Measurements from ENCODE around the gene SCML1.

SCML1 gene

GRCh38 chrX:17737986-17738713, 857 bp downstream of the SCML1 start:
- peak overlapping the region; percentile 42 to 60 (median 48) for H3K4me3 ChIP-seq
- H3K27ac ChIP-seq = peak overlapping the region in 18 of 21 experiments; percentile 45 to 89 (median 66)

- Histone ChIP-seq H3K4me3 (peak overlapping the region; percentile 42 to 60 (median 48)), H3K27ac (peak overlapping the region in 5 of 21 experiments; percentile 57 to 86 (median 66))
These were observed 1.6 kb downstream of the SCML1 start for GRCh38 chrX:17738737-17739535.

DNA sequence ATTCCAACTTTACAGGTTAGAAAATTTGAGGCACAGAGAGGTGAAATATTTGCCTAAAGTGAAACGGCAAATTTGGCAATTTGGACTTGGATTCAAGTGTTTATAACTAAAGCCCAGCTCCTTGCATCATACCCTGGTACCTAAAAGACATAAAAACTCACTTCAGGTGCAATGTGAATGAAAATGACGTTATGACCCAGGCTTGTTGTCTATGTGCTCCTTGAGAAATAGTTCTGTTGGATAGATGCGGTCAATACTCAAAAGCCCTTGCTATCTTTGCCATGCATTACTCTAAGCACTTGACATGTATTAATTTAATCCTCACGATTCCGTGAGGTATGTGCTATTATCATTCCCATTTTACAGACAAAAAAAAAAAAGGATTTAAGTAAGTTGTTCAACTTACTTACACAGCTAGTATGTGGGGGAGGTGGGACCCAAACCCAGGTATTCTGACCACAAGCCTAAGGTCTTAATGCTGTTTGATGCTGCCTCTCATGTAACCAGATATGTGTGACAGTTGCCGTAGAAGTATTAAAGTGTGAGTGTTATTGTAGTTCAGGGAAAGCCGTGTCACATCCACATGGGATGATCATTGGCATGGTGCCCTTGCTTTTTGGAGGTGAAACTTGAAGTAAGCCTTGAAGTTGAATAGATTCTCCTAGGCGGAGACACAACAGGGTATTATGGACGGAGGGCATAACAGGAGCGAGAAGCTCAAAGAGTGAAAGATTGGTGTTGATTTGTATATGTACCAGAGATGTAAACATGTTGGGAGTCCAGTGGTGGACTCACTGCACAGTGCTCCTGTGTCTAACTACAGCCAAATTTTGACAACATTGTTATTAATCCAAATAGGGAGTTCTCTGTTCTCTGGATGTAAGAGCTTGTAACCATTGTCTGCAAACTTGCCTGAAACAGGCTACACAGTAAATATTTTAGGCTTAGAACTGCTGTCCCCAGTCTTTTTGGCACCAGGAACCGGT, 3.1 kb downstream of the SCML1 start:
- Histone ChIP-seq H3K4me3 (no peak overlapping the region), H3K27ac (no peak overlapping the region)

DNA sequence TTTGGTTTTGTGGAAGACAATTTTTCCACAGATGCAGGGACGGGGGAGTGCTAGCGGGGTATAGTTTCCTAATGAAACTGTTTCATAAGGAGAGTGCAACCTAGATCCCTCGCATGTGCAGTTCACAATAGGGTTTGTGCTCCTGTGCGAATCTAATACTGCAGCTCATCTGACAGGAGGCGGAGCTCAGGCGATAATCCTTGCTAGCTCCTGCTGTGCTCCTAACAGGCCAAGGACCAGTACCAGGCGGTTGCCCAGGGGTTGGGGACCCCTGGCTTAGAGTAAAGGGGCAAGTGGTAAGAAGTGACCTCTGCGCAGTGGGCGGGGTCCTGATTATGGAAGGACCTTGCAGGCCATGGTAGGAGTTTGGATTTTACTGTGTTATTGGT, 3.8 kb downstream of the SCML1 start:
- Histone ChIP-seq H3K4me3 (no peak overlapping the region), H3K27ac (no peak overlapping the region)

DNA sequence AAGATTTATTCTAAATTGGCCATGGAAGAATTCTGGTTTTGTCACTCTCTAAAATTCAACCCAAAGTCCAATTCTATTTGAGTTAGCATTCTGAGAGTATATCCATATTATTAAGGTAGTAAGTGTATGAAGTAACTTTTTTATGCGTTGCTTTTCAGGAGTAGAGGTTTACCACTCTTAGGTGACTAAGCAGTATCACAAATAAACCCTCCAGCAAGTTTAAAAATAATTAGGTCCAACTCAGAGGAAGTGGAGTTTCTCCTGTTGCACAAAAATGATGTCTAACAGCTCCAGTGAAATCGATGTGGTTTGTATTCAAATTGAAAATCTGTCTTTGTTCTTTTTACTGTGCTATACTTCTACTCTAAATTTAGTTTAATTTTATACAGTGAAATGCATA, 6.6 kb downstream of the SCML1 start:
- Histone ChIP-seq H3K4me3 (no peak overlapping the region), H3K27ac (no peak overlapping the region)

DNA sequence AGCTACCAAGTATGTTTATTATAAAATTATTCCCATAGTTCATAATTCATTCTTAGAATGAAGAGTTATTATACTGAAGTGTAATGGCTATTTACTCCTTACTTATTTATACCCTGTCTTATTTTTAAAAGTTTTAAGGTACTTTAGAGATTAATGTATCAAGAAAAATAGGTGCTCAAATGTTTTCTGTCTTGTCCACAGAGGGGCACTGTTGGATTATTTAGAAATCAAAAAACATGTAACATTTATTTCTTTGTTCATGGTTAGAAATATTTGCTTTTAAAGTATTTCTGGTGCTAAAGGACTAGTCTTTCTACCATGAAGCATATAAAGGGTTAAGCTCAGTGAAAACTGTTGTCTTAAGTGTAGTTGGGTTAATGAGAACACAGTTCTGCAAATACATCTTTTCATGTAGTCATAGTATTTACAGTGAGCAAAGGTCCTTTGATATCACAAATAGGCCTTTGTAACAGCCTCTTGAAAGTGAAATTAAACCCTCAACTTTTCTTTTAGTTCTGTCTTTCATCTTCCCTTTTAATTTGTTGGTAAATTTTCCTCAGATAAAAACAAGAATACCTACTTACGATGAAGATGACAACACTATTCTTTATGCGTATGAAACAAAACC, 7.7 kb downstream of the SCML1 start:
- no peak overlapping the region for H3K27ac ChIP-seq
- H3K4me3 ChIP-seq = no peak overlapping the region

GRCh38 chrX:17747692-17748091, 10.4 kb downstream of the SCML1 start:
- Histone ChIP-seq H3K27ac (no peak overlapping the region), H3K4me3 (no peak overlapping the region)

- Histone ChIP-seq H3K27ac (no peak overlapping the region), H3K4me3 (no peak overlapping the region)
These were observed 11.4 kb downstream of the SCML1 start for GRCh38 chrX:17748684-17749083.

DNA sequence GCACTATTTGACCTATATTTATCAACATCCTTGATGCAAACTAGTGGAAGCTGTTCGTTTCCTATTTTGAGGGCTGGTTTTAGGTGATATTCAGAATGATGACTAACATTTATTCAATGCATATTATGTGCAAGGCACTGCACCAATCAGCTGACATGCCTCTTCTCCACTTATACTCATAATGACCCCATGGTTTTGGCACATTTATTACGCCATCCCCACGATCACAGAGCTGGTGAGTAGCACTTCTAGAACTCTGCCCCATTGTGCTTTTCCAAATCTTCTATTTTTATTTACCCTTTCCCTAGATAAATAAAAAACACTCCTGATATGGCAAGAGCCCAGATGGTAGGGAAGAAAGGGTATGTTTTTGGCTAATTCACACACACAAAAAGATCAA, 13.1 kb downstream of the SCML1 start:
- Histone ChIP-seq H3K4me3 (no peak overlapping the region), H3K27ac (no peak overlapping the region)

- H3K27ac ChIP-seq = no peak overlapping the region
- H3K4me3 ChIP-seq = no peak overlapping the region
These were observed 21.1 kb downstream of the SCML1 start for GRCh38 chrX:17758382-17758781.

GRCh38 chrX:17759990-17760389, 22.7 kb downstream of the SCML1 start:
- no peak overlapping the region for H3K4me3 ChIP-seq
- H3K27ac ChIP-seq = no peak overlapping the region

DNA sequence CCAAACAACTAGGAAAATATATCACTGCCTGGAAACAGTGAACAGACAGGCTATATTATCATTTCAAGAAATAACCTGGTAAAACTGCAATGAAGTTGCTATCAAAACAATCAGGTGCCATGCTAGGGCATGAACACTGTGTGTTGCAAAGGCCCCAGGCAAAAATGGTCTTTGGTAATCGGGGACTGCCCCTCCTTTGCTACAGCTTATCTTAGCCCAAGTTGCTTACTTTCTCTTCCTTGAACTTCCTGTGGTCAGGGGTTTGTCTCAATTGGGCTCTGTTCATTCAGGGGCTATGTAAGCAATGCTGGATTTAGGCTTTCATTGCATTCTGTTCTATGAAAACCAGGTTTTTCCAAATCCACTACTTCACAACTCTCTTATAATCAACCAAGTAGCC, 30.4 kb downstream of the SCML1 start:
- no peak overlapping the region for H3K4me3 ChIP-seq
- no peak overlapping the region for H3K27ac ChIP-seq

- H3K4me3 ChIP-seq = no peak overlapping the region
- H3K27ac ChIP-seq = no peak overlapping the region
These were observed 31.7 kb downstream of the SCML1 start for GRCh38 chrX:17768997-17769396.

DNA sequence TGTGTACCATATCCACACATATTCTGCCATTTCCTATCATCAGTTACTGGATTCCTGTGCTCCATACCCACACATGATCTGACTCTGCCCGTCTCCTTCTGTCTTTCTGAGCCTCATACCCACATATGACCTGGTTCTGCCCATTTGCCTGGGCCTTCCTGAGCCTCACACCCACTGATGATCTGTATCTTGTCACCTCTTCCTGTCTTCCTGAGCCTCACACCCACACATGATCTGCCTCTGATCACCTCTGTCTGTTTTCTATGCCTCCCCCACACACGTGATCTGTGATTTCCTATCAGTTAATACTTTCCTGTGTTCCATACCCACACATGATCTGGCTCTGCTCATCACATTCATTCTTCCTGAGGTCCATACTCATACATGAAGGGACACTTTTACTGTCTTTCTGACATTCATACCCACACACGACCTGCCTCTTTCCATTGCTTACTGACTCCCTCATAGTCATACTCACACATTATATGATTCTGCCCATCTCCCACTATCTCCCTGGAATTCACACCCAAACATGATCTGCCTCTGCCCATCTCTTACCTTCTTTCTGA, 32.5 kb downstream of the SCML1 start:
- Histone ChIP-seq H3K4me3 (no peak overlapping the region), H3K27ac (no peak overlapping the region)

GRCh38 chrX:17773221-17773876, 36.1 kb downstream of the SCML1 start:
- H3K4me3 ChIP-seq = no peak overlapping the region
- no peak overlapping the region for H3K27ac ChIP-seq

- H3K27ac ChIP-seq = no peak overlapping the region
- no peak overlapping the region for H3K4me3 ChIP-seq
These were observed 36.8 kb downstream of the SCML1 start for GRCh38 chrX:17774053-17774452.

DNA sequence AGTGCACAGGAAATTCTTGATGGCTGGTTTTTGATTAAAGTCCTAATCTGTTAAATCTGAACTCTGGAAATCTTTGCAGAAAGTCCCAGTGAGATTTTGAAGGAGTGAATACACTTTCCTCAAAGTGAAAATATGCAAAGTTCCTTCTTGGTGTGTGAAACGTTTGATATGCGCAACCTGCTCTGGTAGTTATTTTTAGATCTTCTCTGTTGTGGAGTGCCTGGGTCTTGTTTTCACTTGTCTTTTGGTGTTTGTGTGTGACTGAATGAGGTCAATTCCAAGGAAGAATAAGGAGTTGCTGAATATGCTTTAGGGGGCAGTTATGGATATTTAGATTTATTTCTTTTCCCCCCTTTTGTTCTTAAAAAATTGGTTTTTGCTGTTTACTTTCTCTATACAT, 41.7 kb downstream of the SCML1 start:
- no peak overlapping the region for H3K4me3 ChIP-seq
- H3K27ac ChIP-seq = no peak overlapping the region

- H3K4me3 ChIP-seq = no peak overlapping the region
These were observed 42.1 kb downstream of the SCML1 start for GRCh38 chrX:17779434-17779833.

More at GRCh38 chrX:17779434-17779833, 42.1 kb downstream of the SCML1 start:
- H3K27ac ChIP-seq = no peak overlapping the region

Data from skin epidermis (tissue), 12 donors.